GM12878 (cell line): ENCODE measurements around the gene NOTCH1. TPM values are rescaled to one million over a fixed set of nuclear protein-coding genes. Genes with fewer than 3 reads are reported as not detected.
A peak's percentile ranks its signal among the peaks of the same experiment; 100 is the strongest.

Source experiments
- BACH1 ChIP-seq: fragments of 450-650 bp; IDR thresholded peaks from 2 replicates; pipeline ENCODE4 v1.6.1; 2017; ENCODE audit warnings: mild to moderate bottlenecking, borderline replicate concordance
- BCL3 ChIP-seq: IDR thresholded peaks from 2 replicates; pipeline ENCODE4 v1.6.1; 2011; ENCODE audit warnings: borderline replicate concordance, low read depth, mild to moderate bottlenecking, moderate library complexity, low read length; ENCODE audit not compliant: insufficient read depth, poor library complexity, severe bottlenecking
- BMI1 ChIP-seq: fragments of 450-650 bp; IDR thresholded peaks from 2 replicates; pipeline ENCODE4 v1.6.1; 2016; ENCODE audit warnings: mild to moderate bottlenecking, moderate library complexity, borderline replicate concordance
- CBX5 ChIP-seq: sonication (generic); IDR thresholded peaks from 2 replicates; pipeline ENCODE4 v1.6.1; 2016; ENCODE audit warnings: low read depth, moderate library complexity, mild to moderate bottlenecking, inconsistent platforms
- EED ChIP-seq: sonication (generic); IDR thresholded peaks from 2 replicates; pipeline ENCODE4 v1.6.1; 2016; ENCODE audit warnings: antibody characterized with exemption, low read depth
- EGR1 ChIP-seq, 2 experiments: IDR thresholded peaks; 1 replicate in 1 of 2; 2 replicates in 1 of 2; pipeline ENCODE4 v1.6.1; 2011 to 2012; ENCODE audit warnings: low read depth in 2 of 2, low read length in 2 of 2, borderline replicate concordance in 1 of 2, mild to moderate bottlenecking in 1 of 2, moderate library complexity in 1 of 2
- HCFC1 ChIP-seq: fragments of 150-350 bp; IDR thresholded peaks from 2 replicates; pipeline ENCODE4 v1.6.1; 2014; ENCODE audit warnings: low read length
- KLF5 ChIP-seq: fragments of 450-650 bp; IDR thresholded peaks from 2 replicates; pipeline ENCODE4 v1.6.1; 2014; ENCODE audit warnings: mild to moderate bottlenecking; ENCODE audit not compliant: partially characterized antibody
- MTA3 ChIP-seq: IDR thresholded peaks from 2 replicates; pipeline ENCODE4 v1.6.1; 2012; ENCODE audit warnings: low read length, inconsistent platforms, borderline replicate concordance
- MXI1 ChIP-seq: fragments of 150-350 bp; IDR thresholded peaks from 2 replicates; pipeline ENCODE4 v1.6.1; 2011; ENCODE audit warnings: low read depth, mild to moderate bottlenecking, inconsistent platforms, low read length, improper control_type of control experiment
- NR2C2 ChIP-seq: IDR thresholded peaks from 2 replicates; pipeline ENCODE4 v1.6.1; 2011; ENCODE audit warnings: borderline replicate concordance, low read depth; ENCODE audit not compliant: control insufficient read depth, insufficient read length
- PAX8 ChIP-seq: fragments of 450-650 bp; IDR thresholded peaks from 2 replicates; pipeline ENCODE4 v1.6.1; 2017; ENCODE audit warnings: mild to moderate bottlenecking, moderate library complexity
- PKNOX1 ChIP-seq: fragments of 450-650 bp; IDR thresholded peaks from 2 replicates; pipeline ENCODE4 v1.6.1; 2016; ENCODE audit warnings: mild to moderate bottlenecking
- RAD21 ChIP-seq: IDR thresholded peaks from 2 replicates; pipeline ENCODE4 v1.6.1; 2011; ENCODE audit warnings: mild to moderate bottlenecking, low read depth, low read length, moderate library complexity; ENCODE audit not compliant: insufficient read depth
- RBBP5 ChIP-seq: fragments of 200-600 bp; sonication (generic); conservative IDR thresholded peaks from 2 replicates; pipeline ENCODE4 v1.6.1; 2016
- SMAD1 ChIP-seq: fragments of 450-650 bp; IDR thresholded peaks from 2 replicates; pipeline ENCODE4 v1.6.1; 2018; ENCODE audit warnings: mild to moderate bottlenecking, low read depth; ENCODE audit not compliant: partially characterized antibody
- ZBTB33 ChIP-seq: fragments of 450-650 bp; IDR thresholded peaks from 2 replicates; pipeline ENCODE4 v1.6.1; 2017; ENCODE audit warnings: mild to moderate bottlenecking
- ZBTB40 ChIP-seq: fragments of 450-650 bp; IDR thresholded peaks from 2 replicates; pipeline ENCODE4 v1.6.1; 2016; ENCODE audit warnings: mild to moderate bottlenecking, moderate library complexity, borderline replicate concordance
- ZNF384 ChIP-seq: IDR thresholded peaks from 2 replicates; pipeline ENCODE4 v1.6.1; 2012; ENCODE audit warnings: low read depth, mild to moderate bottlenecking, low read length, improper control_type of control experiment, borderline replicate concordance
- polyA plus RNA-seq, 11 experiments: library from polyadenylated mRNA; depleted of rRNA in 4 of 11; unstranded in 6 of 11; stranded (reverse) in 5 of 11; fragments of >200 nt; fragmentation: Nextera tagmentation in 4 of 11; fragmentation: Illumina TruSeq in 1 of 11; extraction: Ambion mirVana in 4 of 11; extraction: Trizol in 1 of 11; gene quantifications; 1 replicate in 1 of 11; 2 replicates in 10 of 11; pipeline versions ENCODE4 v1.2.1 to v1.2.3, GENCODE V29; 2011 to 2016; ENCODE audit warnings: inconsistent platforms in 2 of 11, missing spikeins in 2 of 11, low read depth in 1 of 11
- total RNA-seq, 4 experiments: library from RNA; depleted of rRNA in 3 of 4; stranded (reverse); fragments of >200 nt in 3 of 4; fragmentation: Illumina TruSeq in 1 of 4; extraction: Trizol in 1 of 4; gene quantifications; 2 replicates each; pipeline versions ENCODE4 v1.2.1 to v1.2.3, GENCODE V29; 2013 to 2021

Gene NOTCH1
- total and polyA plus RNA-seq, 10 of the 15 experiments (the other 5 are each of a cell fraction or from before 2014, with no cell fraction given) = 0.02 to 40.0 (median 3.7) TPM

GRCh38 chr9:136564379-136564988 lies 18.6 kb upstream of the NOTCH1 start (continued):
- TF ChIP-seq EGR1 (IDR thresholded peaks at IDR 0.05; ENCODE audit: borderline replicate concordance in 1 of 2, low read depth in 2 of 2, low read length in 2 of 2) = peak in 1 of 2 experiments; percentile 73; a peak in 2 of 3 replicates
- TF ChIP-seq HCFC1 = no peak
- no peak for TF ChIP-seq RBBP5
- no peak for TF ChIP-seq KLF5
- no peak for TF ChIP-seq ZBTB33
- no peak for TF ChIP-seq BCL3
- no peak for TF ChIP-seq ZBTB40
- TF ChIP-seq BACH1 = no peak
- TF ChIP-seq PAX8 = no peak
- no peak for TF ChIP-seq CBX5
- no peak for TF ChIP-seq PKNOX1
- no peak for TF ChIP-seq MXI1
- TF ChIP-seq EED = 0 out of 2 replicates have a peak, but pooled peaks have one; percentile 17
- TF ChIP-seq NR2C2 = no peak
- TF ChIP-seq RAD21 = 0 out of 2 replicates have a peak, but pooled peaks have one; percentile 24
- TF ChIP-seq SMAD1 = no peak
- no peak for TF ChIP-seq MTA3
- TF ChIP-seq ZNF384 = no peak
- TF ChIP-seq BMI1 = no peak
